Small intestine (tissue), 16 donors: ENCODE results near the gene LIAS. TPM values are rescaled to one million over a fixed set of nuclear protein-coding genes. Genes with fewer than 3 reads are reported as not detected.
"Not testable (repeated sequence)": the region's sequence is repeated elsewhere in the genome, so short reads cannot be mapped to it uniquely, and the experiment has no call there.

Experiments
- DNase-seq, 2 donors: peaks; one replicate each; pipeline versions ENCODE4 v3.0.0 to v3.0.0-alpha.2; 2013
- FAIRE-seq: peaks from 2 replicates; lab custom pipeline; 2012; peaks lifted over from hg19 to GRCh38; lab: Jason Lieb, UNC
- H3K27ac ChIP-seq, 3 donors: one replicate each; pipeline ENCODE4 v1.5.1; 2013; ENCODE audit warnings: low read length in 2 of 3, mild to moderate bottlenecking in 2 of 3, control low read depth in 1 of 3, inconsistent platforms in 1 of 3, low read depth in 1 of 3, moderate library complexity in 1 of 3
- H3K27me3 ChIP-seq, 3 donors: one replicate each; pipeline ENCODE4 v1.6.1; 2013; ENCODE audit warnings: low read length in 3 of 3, inconsistent platforms in 1 of 3; ENCODE audit not compliant: control insufficient read depth in 3 of 3, insufficient read depth in 3 of 3
- H3K36me3 ChIP-seq, 3 donors: one replicate each; pipeline ENCODE4 v1.6.1; 2013; ENCODE audit warnings: low read length in 3 of 3, inconsistent platforms in 1 of 3, low read depth in 1 of 3, mild to moderate bottlenecking in 1 of 3, moderate library complexity in 1 of 3; ENCODE audit not compliant: control insufficient read depth in 3 of 3, insufficient read depth in 2 of 3
- H3K4me1 ChIP-seq, 3 donors: one replicate each; pipeline ENCODE4 v1.6.1; 2013; ENCODE audit warnings: low read length in 2 of 3, inconsistent platforms in 1 of 3, low read depth in 1 of 3, mild to moderate bottlenecking in 1 of 3, moderate library complexity in 1 of 3; ENCODE audit not compliant: control insufficient read depth in 3 of 3, insufficient read depth in 2 of 3
- H3K4me3 ChIP-seq, 3 donors: one replicate each; pipeline ENCODE4 v1.5.1; 2013; ENCODE audit warnings: low read length in 3 of 3, control low read depth in 1 of 3, inconsistent platforms in 1 of 3, low read depth in 1 of 3, mild to moderate bottlenecking in 1 of 3, moderate library complexity in 1 of 3
- H3K9me3 ChIP-seq, 2 donors: one replicate each; pipeline ENCODE4 v1.6.1; 2013; ENCODE audit warnings: low read depth in 1 of 2, low read length in 1 of 2; ENCODE audit not compliant: control insufficient read depth in 2 of 2, insufficient read depth in 1 of 2
- WGBS, 3 donors: extraction: QIAGEN DNeasy Blood & Tissue Kit; methylation state at CpG; one replicate each; pipeline ENCODE4 v1.1.7; 2013; 5-methylcytosine and 5-hydroxymethylcytosine counted together
- long read RNA-seq, 10 donors: transcript quantifications; one replicate each; lab custom pipeline, GENCODE V29; 2026
- polyA plus RNA-seq, 4 donors: library from polyadenylated mRNA; stranded (reverse) in 3 of 4; unstranded in 1 of 4; fragments of 200-250 nt in 3 of 4; fragments of 120-200 nt in 1 of 4; gene quantifications; one replicate each; pipeline versions ENCODE4 v1.2.1 to v1.2.3, GENCODE V29; 2013
- donor health status: healthy with polysubstance abuse.
- donor health status: control.
- donor health status: control.
- donor health status: Bipolar disorder and iron deficiency.
- donor health status: healthy.

Gene LIAS
- polyA plus RNA-seq: 10 to 100 TPM; 14.9 to 29.5 (median 22.6) TPM
- long read RNA-seq, donor 1, full-length matches to known transcripts: 17 of 17 reads
- long read RNA-seq, donor 1, partial matches to known transcripts: 0 of 17 reads
- long read RNA-seq, donor 1, other reads (novel, unspliced or antisense): 0 of 17 reads
- long read RNA-seq, donor 2, full-length matches to known transcripts: 3 of 3 reads
- long read RNA-seq, donor 2, partial matches to known transcripts: 0 of 3 reads
- long read RNA-seq, donor 2, other reads (novel, unspliced or antisense): 0 of 3 reads
- long read RNA-seq, donor 3, full-length matches to known transcripts: 4 of 4 reads
- long read RNA-seq, donor 3, partial matches to known transcripts: 0 of 4 reads
- long read RNA-seq, donor 3, other reads (novel, unspliced or antisense): 0 of 4 reads
- long read RNA-seq, donor 4: 0 reads
- long read RNA-seq, donor 5, partial matches to known transcripts: 0 of 2 reads
- long read RNA-seq, donor 5, other reads (novel, unspliced or antisense): 0 of 2 reads
- long read RNA-seq, donor 6, full-length matches to known transcripts: 10 of 15 reads
- long read RNA-seq, donor 6, partial matches to known transcripts: 5 of 15 reads
- long read RNA-seq, donor 6, other reads (novel, unspliced or antisense): 0 of 15 reads
- long read RNA-seq, donor 7: 0 reads
- long read RNA-seq, donor 8: 0 reads
- long read RNA-seq, donor 9, partial matches to known transcripts: 0 of 2 reads
- long read RNA-seq, donor 9, other reads (novel, unspliced or antisense): 0 of 2 reads
- long read RNA-seq, donor 10, partial matches to known transcripts: 0 of 24 reads
- long read RNA-seq, donor 10, other reads (novel, unspliced or antisense): 15 of 24 reads

GRCh38 chr4:39458505-39459300, at the start of gene LIAS, which contains the start of gene RPL9:
Gene LIAS, plus strand, starts transcription at chr4:39459056. Its CDS starts 62 bp downstream, at chr4:39459118.
Gene RPL9, minus strand, starts transcription at chr4:39458922. Its CDS starts 483 bp downstream, at chr4:39458439.
- peaks cover 12 to 30% (median 13%) of the 10 kb centered on the region in 3 donors for H3K36me3 ChIP-seq
- FAIRE-seq (no peak), DNase-seq (peak; percentile 98 to 99)
- H3K4me3 ChIP-seq: peak within 1 kb of the TSS; percentile 67 to 86 (median 72)
- WGBS, 3 donors: 0 to 1% (median 0%) methylated on average over 55 of the region's 55 CpGs
- peaks cover 2 to 10% (median 7%) of the 10 kb centered on the region in 3 donors for H3K4me1 ChIP-seq
- no peaks in the 10 kb centered on the region for H3K9me3 ChIP-seq
- H3K27me3 ChIP-seq: no peaks in the 10 kb centered on the region
- peak within 1 kb of the TSS; percentile 85 to 98 (median 97) for H3K27ac ChIP-seq

GRCh38 chr4:39410415-39410814, 48.4 kb upstream of the LIAS start:
- H3K27ac ChIP-seq: no peak overlapping the region
- WGBS, 3 donors: 58 to 68% (median 64%) methylated on average over 5 of the region's 5 CpGs
- no peaks in the 10 kb centered on the region for H3K27me3 ChIP-seq
- H3K36me3 ChIP-seq: no peaks in the 10 kb centered on the region
- no peak for DNase-seq
- FAIRE-seq: no peak
- H3K4me1 ChIP-seq: peaks cover 0 to 7% (median 0%) of the 10 kb centered on the region in 3 donors
- no peak overlapping the region for H3K4me3 ChIP-seq
- H3K9me3 ChIP-seq: no peaks in the 10 kb centered on the region

GRCh38 chr4:39411561-39411960, 47.3 kb upstream of the LIAS start:
- not testable (repeated sequence) for H3K9me3 ChIP-seq, H3K27me3 ChIP-seq, H3K36me3 ChIP-seq, H3K4me1 ChIP-seq, FAIRE-seq, H3K4me3 ChIP-seq, DNase-seq, H3K27ac ChIP-seq
- WGBS, 3 donors: 92 to 96% (median 92%) methylated on average over 8 of the region's 8 CpGs

- no peaks in the 10 kb centered on the region for H3K4me1 ChIP-seq
- WGBS, 3 donors: 71 to 73% (median 73%) methylated on average over 2 of the region's 2 CpGs
- FAIRE-seq (no peak), DNase-seq (no peak)
- no peaks in the 10 kb centered on the region for H3K27me3 ChIP-seq
- no peak overlapping the region for H3K4me3 ChIP-seq
- no peaks in the 10 kb centered on the region for H3K9me3 ChIP-seq
- no peak overlapping the region for H3K27ac ChIP-seq
- H3K36me3 ChIP-seq: no peaks in the 10 kb centered on the region
Measured at GRCh38 chr4:39415678-39416283, 43.1 kb upstream of the LIAS start.

GRCh38 chr4:39422247-39422646, 36.6 kb upstream of the LIAS start:
- H3K27ac ChIP-seq: no peak overlapping the region
- no peaks in the 10 kb centered on the region for H3K4me1 ChIP-seq
- H3K9me3 ChIP-seq: no peaks in the 10 kb centered on the region
- FAIRE-seq: no peak
- H3K4me3 ChIP-seq: no peak overlapping the region
- H3K36me3 ChIP-seq: no peaks in the 10 kb centered on the region
- DNase-seq: no peak
- 88 to 94% (median 89%) methylated on average over 3 of the region's 3 CpGs for whole genome bisulfite sequencing, 3 donors
- no peaks in the 10 kb centered on the region for H3K27me3 ChIP-seq

GRCh38 chr4:39425297-39425696, 33.6 kb upstream of the LIAS start:
- FAIRE-seq, H3K27me3 ChIP-seq, H3K27ac ChIP-seq, H3K36me3 ChIP-seq, H3K4me3 ChIP-seq, H3K9me3 ChIP-seq, DNase-seq, H3K4me1 ChIP-seq: not testable (repeated sequence)
- 79 to 91% (median 90%) methylated on average over 1 of the region's 1 CpG for WGBS, 3 donors

- no peak overlapping the region for H3K4me3 ChIP-seq
- FAIRE-seq: no peak
- H3K27me3 ChIP-seq: no peaks in the 10 kb centered on the region
- peaks cover 0 to 9% (median 0%) of the 10 kb centered on the region in 3 donors for H3K4me1 ChIP-seq
- H3K27ac ChIP-seq: no peak overlapping the region
- H3K9me3 ChIP-seq: no peaks in the 10 kb centered on the region
- DNase-seq: no peak
- whole genome bisulfite sequencing, 3 donors: 88 to 98% (median 95%) methylated on average over 1 of the region's 1 CpG
- no peaks in the 10 kb centered on the region for H3K36me3 ChIP-seq
Measured at GRCh38 chr4:39426728-39427127, 32.1 kb upstream of the LIAS start.
